ENCODE results near the gene CAMK2N1.
A peak's percentile ranks its signal among the peaks of the same experiment; 100 is the strongest.

The CAMK2N1 gene

GRCh38 chr1:20477348-20478056, 8.5 kb downstream of the CAMK2N1 start:
- no peak for DNase-seq

- peak; percentile 81 for DNase-seq
Measured at GRCh38 chr1:20476265-20477038, 9.6 kb downstream of the CAMK2N1 start.

GRCh38 chr1:20474996-20475395, 11.0 kb downstream of the CAMK2N1 start:
- no peak for DNase-seq

GRCh38 chr1:20474333-20474975, 11.6 kb downstream of the CAMK2N1 start:
- no peak for DNase-seq

DNA sequence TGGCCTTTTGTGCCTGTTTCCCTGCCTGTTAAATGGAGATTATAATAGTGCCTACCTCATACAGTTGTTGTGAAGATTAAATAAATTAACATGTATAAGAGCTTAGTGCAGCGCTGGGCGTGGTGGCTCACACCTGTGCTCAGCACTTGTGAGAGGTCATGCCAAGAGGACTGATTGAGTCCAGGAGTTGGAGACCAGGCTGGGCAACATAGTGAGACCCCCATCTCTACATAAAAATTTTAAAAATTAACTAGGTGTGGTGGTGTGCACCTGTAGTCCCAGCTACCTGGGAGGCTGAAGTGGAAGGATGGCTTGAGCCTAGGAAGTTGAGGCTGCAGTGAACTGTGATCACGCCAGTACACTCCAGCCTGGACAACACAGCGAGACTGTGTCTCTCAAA, 12.1 kb downstream of the CAMK2N1 start:
- no peak for DNase-seq

DNA sequence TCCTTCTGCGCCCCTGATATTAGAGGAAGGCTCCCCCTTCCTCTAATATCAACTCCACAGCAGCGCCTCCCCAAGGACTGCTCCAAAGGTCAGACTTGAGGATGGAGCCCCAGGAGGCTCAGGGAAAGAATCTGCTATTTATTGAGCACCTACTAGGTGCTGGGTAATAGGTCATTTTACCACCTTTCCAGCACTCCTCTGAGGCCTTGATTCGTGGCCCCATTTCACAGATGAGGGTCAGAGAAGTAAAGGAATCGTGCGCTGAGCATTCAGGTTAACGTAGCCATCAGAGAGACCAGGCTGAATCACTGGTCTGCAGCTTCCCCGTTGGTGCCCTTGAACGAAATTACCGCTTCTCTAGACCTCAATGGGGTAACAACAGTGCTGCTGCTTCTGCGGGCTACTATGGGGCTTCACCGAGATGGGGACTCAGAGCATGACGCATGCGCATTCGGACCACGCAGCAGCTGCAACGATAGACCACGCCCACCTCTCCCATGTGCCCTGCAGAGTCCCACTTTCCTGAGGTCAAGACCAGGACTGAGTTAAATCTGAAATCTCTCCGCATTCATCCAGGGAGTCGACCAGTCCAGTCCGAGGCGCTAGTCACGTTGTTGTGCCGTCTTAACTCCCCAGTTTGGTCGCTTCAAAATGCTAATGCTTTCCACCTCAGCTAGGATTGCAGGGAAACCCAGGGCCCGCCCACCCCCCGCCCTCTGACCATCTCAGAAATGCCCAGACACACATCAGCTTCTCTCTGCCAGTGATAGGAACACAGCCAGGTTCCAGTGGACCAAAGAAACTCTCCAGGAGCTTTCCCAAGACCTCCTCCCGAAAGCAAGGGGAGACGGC, 12.9 kb downstream of the CAMK2N1 start:
- DNase-seq = peak; percentile 90

GRCh38 chr1:20472121-20472520, 13.9 kb downstream of the CAMK2N1 start:
- DNase-seq = no peak

DNA sequence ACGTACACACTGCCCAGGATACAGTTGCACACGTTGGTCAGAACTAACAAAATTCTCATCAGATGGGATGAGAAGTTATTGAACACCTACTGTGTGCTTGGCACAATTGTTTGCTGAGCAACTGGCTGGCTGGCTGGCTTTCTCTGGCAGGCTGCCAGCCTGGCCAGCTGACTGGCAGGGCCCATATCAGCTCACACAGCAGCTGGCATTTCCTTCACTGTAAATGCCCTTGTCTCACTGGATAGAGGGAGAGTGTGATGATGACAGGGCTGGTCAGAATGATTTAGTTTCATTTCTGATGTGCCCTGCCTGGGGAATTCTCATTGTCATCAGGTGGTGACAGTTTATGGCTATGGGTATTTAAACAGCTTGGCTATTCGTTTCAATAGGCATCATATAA, 15.8 kb downstream of the CAMK2N1 start:
- DNase-seq = peak; percentile 70

- DNase-seq = no peak
Measured at GRCh38 chr1:20469406-20470076, 16.5 kb downstream of the CAMK2N1 start.

DNA sequence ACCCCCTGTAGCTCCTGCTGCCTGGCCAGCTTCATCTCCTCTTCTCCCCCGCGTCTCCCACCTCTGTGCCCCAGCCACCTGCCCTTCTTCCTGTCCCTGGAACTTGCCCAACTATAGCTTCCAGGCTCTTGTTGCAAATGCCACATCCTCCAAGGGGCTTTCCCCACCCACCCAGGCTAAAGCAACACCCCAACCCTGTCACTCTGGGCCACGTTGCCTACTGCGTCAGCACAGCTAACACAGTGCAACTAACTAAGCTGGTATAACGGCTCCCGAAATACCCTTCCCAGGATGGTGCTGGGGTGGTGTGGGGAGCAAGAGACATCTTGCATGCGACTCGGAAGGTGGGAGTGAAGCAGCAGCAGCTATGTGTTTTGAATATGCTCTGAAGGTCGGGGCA, 19.7 kb downstream of the CAMK2N1 start:
- no peak for DNase-seq

- DNase-seq = no peak
Measured at GRCh38 chr1:20465187-20465586, 20.8 kb downstream of the CAMK2N1 start.

DNA sequence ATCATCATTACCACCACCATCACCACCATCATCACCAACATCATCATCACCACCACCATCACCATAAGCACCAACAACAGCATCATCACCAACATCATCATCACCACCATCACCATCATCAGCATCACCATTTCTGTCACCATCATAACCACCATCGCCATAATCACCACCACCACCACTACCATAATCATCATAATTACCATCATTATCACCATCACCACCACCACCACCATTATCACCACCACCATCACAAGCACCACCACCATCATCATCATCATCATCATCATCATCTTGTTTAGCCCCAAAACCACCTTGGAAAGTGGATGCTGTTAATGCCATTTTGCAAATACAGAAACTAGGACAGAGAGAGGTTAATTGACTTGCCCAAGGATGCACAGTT, 22.5 kb downstream of the CAMK2N1 start:
- no peak for DNase-seq

DNA sequence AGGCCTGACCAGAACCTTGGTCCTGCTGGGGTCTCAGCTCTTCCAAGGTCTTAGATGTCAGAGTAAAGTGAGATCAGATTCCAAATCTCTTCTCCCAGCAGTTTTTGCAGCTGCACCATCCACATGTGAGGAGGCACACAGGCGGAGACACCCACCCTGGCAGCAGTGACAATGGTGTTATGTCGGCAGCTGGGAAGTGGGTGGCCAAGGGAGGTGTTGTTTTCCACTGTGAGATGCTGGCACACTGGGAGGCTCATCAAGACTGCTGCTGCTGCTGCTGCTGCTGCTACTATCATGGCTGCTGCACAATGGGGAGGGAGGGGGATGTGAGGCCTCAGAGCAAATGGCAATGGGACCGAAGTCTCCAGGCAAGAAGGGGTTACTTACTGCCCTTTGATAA, 23.6 kb downstream of the CAMK2N1 start:
- no peak for DNase-seq

DNA sequence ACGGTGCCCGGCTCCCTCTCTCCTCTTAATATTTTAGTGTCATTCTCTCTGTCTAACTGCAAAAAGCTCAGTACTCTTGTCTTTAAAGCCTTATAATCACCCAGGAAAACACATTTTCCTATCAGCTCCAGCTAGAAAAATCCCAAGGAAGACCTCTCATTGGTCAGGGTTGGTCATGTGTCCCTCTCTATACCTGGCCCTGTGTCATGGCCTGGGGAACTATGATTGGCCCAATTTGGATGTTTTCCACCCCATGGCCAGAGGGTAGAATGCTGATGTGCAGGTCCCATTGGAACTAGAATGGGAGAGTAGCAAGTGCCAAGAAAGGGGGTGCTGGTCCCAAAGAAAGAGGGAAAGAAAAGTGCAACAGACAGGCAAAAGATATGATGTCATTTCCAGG, 27.3 kb downstream of the CAMK2N1 start:
- no peak for DNase-seq

DNA sequence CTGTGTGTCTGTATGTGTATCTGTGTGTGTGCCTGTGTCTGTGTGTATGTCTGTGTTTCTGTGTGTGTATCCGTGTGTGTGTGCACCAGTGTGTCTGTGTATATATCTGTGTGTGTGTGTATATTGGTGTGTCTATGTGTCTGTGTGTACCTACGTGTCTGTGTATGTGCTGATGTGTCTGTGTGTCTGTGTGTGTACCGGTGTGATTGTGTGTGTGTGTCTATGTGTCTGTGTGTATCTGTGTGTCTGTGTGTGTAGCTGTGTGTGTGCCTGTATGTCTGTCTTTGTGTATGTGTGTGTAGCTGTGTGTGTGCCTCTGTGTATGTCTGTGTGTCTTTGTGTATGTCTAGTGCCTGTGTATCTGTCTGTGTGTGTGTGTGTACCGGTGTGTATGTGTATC, 32.0 kb downstream of the CAMK2N1 start:
- DNase-seq = no peak

DNA sequence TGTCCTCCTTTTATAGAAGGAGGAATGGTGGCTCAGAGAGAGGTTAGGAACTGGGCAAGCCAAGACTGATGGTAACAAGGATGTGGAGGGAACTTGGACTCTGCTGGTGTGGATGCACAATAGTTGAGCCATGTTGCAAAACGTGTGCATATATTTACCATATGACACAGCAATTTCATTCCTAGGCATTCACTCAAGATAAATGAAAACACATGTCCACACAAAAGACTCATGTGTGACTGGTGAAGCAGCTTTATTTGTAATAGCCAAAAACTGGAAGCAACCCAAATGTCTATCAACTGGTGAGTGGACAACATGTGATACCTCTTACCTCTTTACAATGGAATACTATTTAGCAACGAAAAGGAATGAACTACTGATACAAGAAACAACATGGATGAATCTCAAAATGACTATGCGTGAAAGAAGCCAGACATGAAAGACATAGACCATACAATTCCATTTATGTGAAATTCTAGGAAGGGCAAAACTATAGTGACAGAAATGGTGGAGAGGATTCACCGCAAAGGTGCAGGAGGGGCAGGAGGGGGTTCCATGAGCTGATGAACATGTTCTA, 36.2 kb downstream of the CAMK2N1 start:
- no peak for DNase-seq

- peak; percentile 69 for DNase-seq
Measured at GRCh38 chr1:20448671-20449071, 37.3 kb downstream of the CAMK2N1 start.

DNA sequence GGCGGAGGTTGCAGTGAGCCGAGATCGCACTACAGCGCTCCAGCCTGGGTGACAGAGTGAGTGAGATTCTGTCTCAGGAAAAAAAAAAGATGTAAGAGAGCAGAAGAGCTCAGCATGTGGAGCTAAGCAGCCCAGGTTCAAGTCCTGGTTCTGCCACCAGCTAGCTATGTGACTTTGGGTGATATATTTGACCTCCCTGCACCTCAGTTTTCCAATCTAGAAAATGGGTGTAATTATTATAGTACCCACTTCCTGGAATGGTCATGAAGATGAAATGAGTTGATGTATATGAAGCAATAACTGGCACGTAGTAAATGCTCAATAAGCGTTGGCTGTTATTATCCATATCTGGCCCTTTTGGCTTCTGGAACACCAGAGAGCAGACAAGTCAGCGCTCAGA, 38.2 kb downstream of the CAMK2N1 start:
- no peak for DNase-seq

DNA sequence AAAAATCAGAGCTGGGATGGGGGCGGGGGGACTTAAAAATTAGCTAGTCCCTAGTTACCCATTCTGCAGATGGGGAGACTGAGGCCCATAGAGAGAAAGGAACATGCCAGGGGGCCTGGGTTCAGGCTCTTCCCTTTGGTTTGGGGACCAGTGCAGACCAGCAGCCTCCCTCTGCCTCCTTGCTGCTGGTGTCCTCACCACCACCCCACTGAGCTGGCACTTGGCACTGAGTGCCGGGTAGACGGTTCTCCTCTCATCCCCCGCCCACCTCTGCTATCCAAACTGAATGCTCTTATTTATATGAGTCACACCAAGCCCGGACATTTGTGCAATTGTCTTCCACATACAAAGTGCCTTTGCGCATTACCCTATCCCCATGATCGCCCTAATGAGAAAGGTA, 39.2 kb downstream of the CAMK2N1 start:
- DNase-seq = no peak

GRCh38 chr1:20445956-20446355, 40.1 kb downstream of the CAMK2N1 start:
- DNase-seq = no peak

- DNase-seq = no peak
Measured at GRCh38 chr1:20443703-20444586, 42.1 kb downstream of the CAMK2N1 start.

Measured in retina (tissue), 1 donor.